Epithelial cell of esophagus (primary cell): ENCODE data around the gene FBXW8.

Experiments
- DNase-seq: peaks from one replicate; pipeline ENCODE4 v3.0.0; 2010; ENCODE audit warnings: low read depth
- H3K4me3 ChIP-seq: 2 replicates; pipeline ENCODE4 v1.5.1; 2011; ENCODE audit warnings: mild to moderate bottlenecking, low read length, control low read depth
- CTCF ChIP-seq: IDR thresholded peaks from 2 replicates; pipeline ENCODE4 v1.5.1; 2011; ENCODE audit warnings: low read depth, mild to moderate bottlenecking, low read length, control low read depth, inconsistent platforms; ENCODE audit not compliant: insufficient read depth; ENCODE audit errors: missing control alignments

FBXW8 gene

GRCh38 chr12:116945886-116946550, 35.3 kb downstream of the FBXW8 start:
- DNase-seq, result no peak
- no peak for TF ChIP-seq CTCF
- H3K4me3 ChIP-seq, result no peak overlapping the region

- H3K4me3 ChIP-seq, result no peak overlapping the region
- DNase-seq, result no peak
Measured at GRCh38 chr12:116948298-116948697, 37.5 kb downstream of the FBXW8 start.

GRCh38 chr12:116950628-116951325, 40.0 kb downstream of the FBXW8 start:
- no peak for DNase-seq
- no peak overlapping the region for H3K4me3 ChIP-seq
- no peak for TF ChIP-seq CTCF

More at GRCh38 chr12:116948298-116948697, 37.5 kb downstream of the FBXW8 start:
- no peak for TF ChIP-seq CTCF

GRCh38 chr12:116954710-116955381, 44.1 kb downstream of the FBXW8 start:
- TF ChIP-seq CTCF, result no peak
- DNase-seq, result no peak
- no peak overlapping the region for H3K4me3 ChIP-seq

- TF ChIP-seq CTCF, result peak; percentile 72
- H3K4me3 ChIP-seq, result no peak overlapping the region
- DNase-seq, result peak; percentile 91
Measured at GRCh38 chr12:116955382-116956021, 44.8 kb downstream of the FBXW8 start.

GRCh38 chr12:116958402-116959197, 47.9 kb downstream of the FBXW8 start:
- no peak overlapping the region for H3K4me3 ChIP-seq
- DNase-seq, result no peak
- TF ChIP-seq CTCF, result no peak
